Measurements from ENCODE around the gene TRIM5.

Gene TRIM5

GRCh38 chr11:5624489-5625279 is 60.2 kb downstream of the TRIM5 start, which contains the start of gene TRIM34:
TSS of gene TRIM34 (plus strand) at chr11:5625001. CDS start at chr11:5632332, 7,331 bp downstream.
- Histone ChIP-seq H3K4me3 (ENCODE audit: low read depth, low read length) (peak within 1 kb of the TSS; percentile 42; the same call in 1 of the 2 replicates), H3K36me3 (ENCODE audit: control insufficient read depth, insufficient read depth, low read length) (no peaks in the 10 kb centered on the region), H3K9ac (ENCODE audit: low read length) (no peak within 1 kb of the TSS), H3K27ac (ENCODE audit: low read depth, low read length) (no peak within 1 kb of the TSS), H3K27me3 (ENCODE audit: control insufficient read depth, insufficient read depth, low read length) (no peaks in the 10 kb centered on the region), H3K4me1 (ENCODE audit: control insufficient read depth, insufficient read depth, low read length) (peaks cover 22% of the 10 kb centered on the region), H3K9me3 (ENCODE audit: control insufficient read depth, insufficient read depth, low read depth, low read length) (0 out of 2 replicates have a peak, but pooled peaks cover 2% of the 10 kb centered on the region)

GRCh38 chr11:5622802-5623201 is 62.1 kb downstream of the TRIM5 start:
- Histone ChIP-seq H3K4me3 (ENCODE audit: low read depth, low read length) (no peak overlapping the region), H3K27me3 (ENCODE audit: control insufficient read depth, insufficient read depth, low read length) (no peaks in the 10 kb centered on the region), H3K9me3 (ENCODE audit: control insufficient read depth, insufficient read depth, low read depth, low read length) (0 out of 2 replicates have a peak, but pooled peaks cover under 1% of the 10 kb centered on the region), H3K36me3 (ENCODE audit: control insufficient read depth, insufficient read depth, low read length) (no peaks in the 10 kb centered on the region), H3K4me1 (ENCODE audit: control insufficient read depth, insufficient read depth, low read length) (peaks cover 25% of the 10 kb centered on the region), H3K27ac (ENCODE audit: low read depth, low read length) (no peak overlapping the region), H3K9ac (ENCODE audit: low read length) (no peak overlapping the region)

- H3K4me3 ChIP-seq (ENCODE audit: low read depth, low read length), result no peak overlapping the region
- no peaks in the 10 kb centered on the region for H3K27me3 ChIP-seq (ENCODE audit: control insufficient read depth, insufficient read depth, low read length)
- H3K9me3 ChIP-seq (ENCODE audit: control insufficient read depth, insufficient read depth, low read depth, low read length), result no peaks in the 10 kb centered on the region
- peaks cover 25% of the 10 kb centered on the region for H3K4me1 ChIP-seq (ENCODE audit: control insufficient read depth, insufficient read depth, low read length)
- H3K36me3 ChIP-seq (ENCODE audit: control insufficient read depth, insufficient read depth, low read length), result no peaks in the 10 kb centered on the region
- no peak overlapping the region for H3K9ac ChIP-seq (ENCODE audit: low read length)
- H3K27ac ChIP-seq (ENCODE audit: low read depth, low read length), result no peak overlapping the region
Observed at GRCh38 chr11:5621580-5621979, 63.3 kb downstream of the TRIM5 start.

- Histone ChIP-seq H3K27ac (ENCODE audit: low read depth, low read length) (no peak overlapping the region), H3K4me1 (ENCODE audit: control insufficient read depth, insufficient read depth, low read length) (peaks cover 25% of the 10 kb centered on the region), H3K9ac (ENCODE audit: low read length) (no peak overlapping the region), H3K36me3 (ENCODE audit: control insufficient read depth, insufficient read depth, low read length) (no peaks in the 10 kb centered on the region), H3K4me3 (ENCODE audit: low read depth, low read length) (no peak overlapping the region), H3K27me3 (ENCODE audit: control insufficient read depth, insufficient read depth, low read length) (no peaks in the 10 kb centered on the region), H3K9me3 (ENCODE audit: control insufficient read depth, insufficient read depth, low read depth, low read length) (no peaks in the 10 kb centered on the region)
Observed at GRCh38 chr11:5620651-5621521, 64.0 kb downstream of the TRIM5 start.

GRCh38 chr11:5618807-5619206 is 66.1 kb downstream of the TRIM5 start:
- Histone ChIP-seq H3K9me3 (ENCODE audit: control insufficient read depth, insufficient read depth, low read depth, low read length) (no peaks in the 10 kb centered on the region), H3K4me3 (ENCODE audit: low read depth, low read length) (no peak overlapping the region), H3K4me1 (ENCODE audit: control insufficient read depth, insufficient read depth, low read length) (peaks cover 14% of the 10 kb centered on the region), H3K27ac (ENCODE audit: low read depth, low read length) (no peak overlapping the region), H3K36me3 (ENCODE audit: control insufficient read depth, insufficient read depth, low read length) (no peaks in the 10 kb centered on the region), H3K9ac (ENCODE audit: low read length) (no peak overlapping the region), H3K27me3 (ENCODE audit: control insufficient read depth, insufficient read depth, low read length) (no peaks in the 10 kb centered on the region)
